DLD1 (cell line): Measurements from ENCODE around the gene ENTPD1.

Experiments used
- in situ Hi-C: cut with HindIII; loops from 2 replicates; pipeline ENCODE4 v1.10.0; 2017; ENCODE audit warnings: low sequenced_read_pairs

The ENTPD1 gene

DNA sequence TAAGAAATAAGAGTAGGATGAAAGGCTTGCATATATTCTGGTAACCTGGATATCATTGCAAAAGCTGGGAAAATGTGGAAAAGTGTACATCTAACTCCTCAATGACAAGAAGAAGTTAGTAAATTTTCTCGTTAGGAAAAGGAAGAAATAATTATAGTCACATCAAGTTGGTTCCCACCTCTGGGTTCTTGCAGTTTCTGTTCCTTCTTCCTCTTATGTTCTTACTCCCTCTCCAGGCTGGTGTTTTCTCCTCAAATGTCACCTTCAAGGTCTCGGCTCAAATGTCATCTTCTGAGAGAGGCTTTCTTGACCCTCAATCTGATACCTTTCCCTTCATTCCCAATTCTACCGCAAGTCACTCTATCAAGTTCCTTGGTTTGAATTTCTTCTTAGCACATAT is 64.4 kb downstream of the ENTPD1 start:
- in situ Hi-C loops, result no loop called here

DNA sequence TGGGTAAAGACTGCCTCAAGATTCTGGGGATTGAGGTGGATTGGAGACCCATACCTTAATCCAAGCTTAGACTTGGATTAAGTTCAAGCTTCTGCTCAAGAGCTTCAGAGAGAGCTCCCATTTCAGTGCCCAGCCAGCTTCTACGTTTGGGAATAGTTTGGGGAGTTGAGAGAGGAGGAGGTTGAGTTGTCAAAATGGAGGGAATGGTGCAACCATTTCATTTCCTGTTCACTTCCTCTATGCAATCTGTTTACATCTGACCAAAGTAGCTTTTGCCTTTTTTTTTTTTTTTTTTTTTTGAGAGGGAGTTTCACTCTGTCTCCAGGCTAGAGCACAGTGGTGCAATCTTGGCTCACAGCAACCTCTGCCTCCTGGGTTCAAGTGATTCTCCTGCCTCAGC is 65.8 kb downstream of the ENTPD1 start:
- in situ Hi-C loops, result no loop called here

DNA sequence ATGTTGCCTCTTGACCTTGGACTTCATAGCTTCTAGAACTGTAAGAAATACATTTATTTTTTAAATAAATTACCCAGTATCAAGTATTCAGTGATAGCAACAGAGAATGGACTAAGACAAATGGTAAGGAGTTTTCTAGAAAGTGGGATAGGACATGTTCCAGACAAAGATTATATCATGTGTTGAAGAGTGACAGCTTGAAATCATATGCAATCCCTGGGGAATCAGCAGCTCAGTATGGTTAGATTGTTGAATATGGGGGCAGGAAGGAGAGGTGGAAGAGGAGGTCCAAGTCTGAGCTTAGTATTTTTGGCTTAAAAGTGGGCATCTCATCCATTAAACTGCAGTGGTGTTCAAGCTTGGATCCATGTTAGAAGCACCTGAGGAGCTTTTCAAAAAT is 74.1 kb downstream of the ENTPD1 start:
- in situ Hi-C loops, result no loop called here

DNA sequence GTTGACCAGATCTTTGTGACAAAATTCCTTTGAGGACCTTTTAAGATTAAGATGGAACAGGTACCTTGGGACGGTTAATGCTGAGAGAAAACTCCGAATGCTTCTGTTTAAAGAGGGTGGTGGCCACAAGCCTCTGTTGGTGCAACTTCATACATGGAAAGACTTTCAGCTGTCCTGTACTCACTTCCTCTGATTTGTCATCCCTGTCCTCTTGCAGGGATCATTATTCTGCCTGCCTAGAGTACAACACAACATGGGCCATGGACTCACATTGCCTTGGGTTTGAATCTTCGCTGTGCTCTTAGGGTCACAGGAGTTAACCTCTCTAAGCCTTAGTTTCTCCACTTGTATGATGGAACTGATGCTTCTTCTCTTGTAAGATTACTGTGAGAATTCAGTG is 75.1 kb downstream of the ENTPD1 start:
- in situ Hi-C loops, result no loop called here

DNA sequence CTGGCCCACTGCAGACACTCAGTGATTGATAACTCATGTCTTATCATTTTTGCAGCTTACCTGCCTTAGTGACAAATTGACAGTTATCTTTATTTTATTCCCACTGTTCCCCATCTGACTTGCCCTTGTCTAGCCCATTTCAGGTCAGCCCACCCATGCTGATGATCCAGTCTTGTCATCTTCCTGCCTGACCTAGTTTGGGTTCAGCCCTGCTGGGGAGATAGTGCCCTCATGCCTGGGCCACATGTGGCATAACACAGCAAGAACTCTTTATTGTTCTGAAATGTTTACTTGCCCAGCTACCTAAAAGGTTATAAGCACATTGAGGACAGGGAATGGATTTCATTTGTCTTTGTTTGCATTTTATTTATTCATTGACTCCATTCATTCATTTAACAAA is 75.6 kb downstream of the ENTPD1 start:
- in situ Hi-C loops, result no loop called here

DNA sequence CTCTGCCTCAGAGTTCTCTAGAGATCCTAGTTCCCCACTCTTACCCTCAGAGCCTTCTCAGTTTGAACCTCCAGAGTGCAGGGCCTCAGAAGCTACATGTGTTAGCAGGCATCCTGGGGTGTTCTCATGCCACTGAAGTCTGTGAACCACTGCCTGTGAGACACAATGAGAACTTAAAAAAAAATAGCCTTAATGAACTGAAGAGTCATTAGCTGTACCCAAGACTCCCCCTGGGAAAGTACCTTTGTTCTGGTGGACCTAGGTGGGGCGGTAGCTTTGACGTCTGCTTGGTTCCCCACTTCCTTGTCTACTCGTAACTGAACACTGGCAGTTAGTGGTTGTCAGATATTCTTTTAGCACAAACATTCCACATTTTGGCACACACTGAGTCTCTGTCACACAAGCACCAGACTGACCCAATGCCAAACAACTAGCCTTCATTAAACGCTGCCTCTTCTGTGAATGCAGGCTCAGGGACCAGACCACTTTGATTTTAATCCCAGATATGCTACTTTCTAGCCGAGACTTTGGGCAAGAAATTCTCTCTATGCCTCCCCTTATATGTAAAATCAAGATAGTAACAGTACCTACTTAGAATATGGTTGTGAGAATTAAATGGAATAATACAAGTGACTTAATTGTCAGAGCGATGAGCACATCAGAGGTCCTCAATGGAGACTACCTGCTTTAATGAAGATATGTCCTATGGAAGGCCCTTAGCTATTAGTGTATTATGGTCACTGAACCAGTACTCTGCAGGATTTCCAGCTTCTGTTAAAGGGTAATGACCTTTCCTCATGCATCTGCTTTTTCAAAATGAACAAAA is 76.5 kb downstream of the ENTPD1 start:
- in situ Hi-C loops, result no loop called here

DNA sequence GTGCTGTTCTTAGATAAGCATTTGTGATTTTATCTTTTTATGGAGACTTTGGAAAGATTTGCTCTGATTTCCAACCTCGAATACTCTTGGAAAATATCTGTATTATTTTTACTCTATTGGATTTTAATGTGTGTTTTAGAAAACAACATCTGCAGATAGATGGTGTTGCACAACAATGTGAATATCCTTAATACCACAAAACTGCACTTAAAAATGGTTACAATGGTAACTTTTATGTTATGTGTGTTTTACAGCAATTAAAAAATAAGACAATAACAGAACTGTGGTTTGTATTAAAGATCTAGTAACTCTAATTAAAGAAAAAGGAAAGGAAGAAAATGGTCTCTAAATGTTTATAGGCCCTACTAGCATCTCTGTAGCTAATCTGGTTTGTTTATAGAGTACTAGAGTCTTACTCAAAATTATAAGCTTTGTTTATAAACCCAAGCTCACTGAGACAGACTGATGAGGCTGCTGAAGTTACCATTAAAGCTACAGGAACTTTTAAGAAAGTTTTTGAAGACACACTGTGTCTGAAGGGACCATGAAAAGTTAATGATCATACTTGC is 77.2 kb downstream of the ENTPD1 start:
- in situ Hi-C loops, result no loop called here

DNA sequence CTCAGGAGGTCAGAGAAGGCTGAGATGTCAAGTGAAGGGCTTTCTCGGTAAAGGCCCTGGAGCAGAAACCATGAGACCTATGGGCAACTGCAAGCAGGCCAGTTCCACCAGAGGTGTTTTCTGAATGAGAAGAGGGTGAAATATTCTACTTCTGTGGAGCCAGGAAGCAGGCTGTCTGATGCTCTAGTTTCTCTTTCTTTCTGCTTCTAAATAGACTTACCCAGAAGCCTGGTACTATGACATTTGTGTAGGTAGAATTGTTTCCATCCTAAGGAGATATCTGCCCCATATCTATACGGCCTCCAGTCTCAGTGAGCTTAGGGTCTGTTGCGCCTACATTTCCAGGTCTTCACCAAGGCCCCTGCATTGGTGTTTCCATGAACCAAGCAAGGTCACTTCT is 78.4 kb downstream of the ENTPD1 start:
- in situ Hi-C loops, result no loop called here

DNA sequence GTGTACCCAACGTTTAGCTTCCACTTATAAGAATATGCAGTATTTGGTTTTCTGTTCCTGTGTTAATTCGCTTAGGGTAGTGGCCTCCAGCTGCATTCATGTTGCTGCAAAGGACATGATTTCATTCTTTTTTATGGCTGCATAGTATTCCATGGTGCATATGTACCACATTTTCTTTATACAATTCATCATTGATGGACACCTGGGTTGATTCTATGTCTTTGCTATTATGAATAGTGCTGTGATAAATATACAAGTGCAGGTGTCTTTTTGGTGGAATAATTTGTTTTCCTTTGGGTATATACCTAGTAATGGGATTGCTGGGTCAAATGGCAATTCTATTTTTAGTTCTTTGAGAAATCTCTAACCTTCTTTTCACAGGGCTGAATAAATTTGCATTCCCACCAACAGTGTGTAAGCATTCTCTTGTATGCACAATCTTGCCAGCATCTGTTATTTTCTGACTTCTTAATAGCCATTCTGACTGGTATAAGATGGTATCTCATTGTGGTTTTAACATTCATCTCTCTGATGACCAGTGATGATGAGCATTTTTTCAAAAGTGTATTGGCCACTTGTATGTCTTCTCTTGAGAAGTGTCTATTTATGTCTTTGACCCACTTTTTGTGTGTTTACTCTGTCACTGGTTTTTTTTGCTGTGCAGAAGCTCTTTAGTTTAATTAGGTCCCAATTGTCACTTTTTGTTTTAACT is 79.3 kb downstream of the ENTPD1 start:
- in situ Hi-C loops, result no loop called here

DNA sequence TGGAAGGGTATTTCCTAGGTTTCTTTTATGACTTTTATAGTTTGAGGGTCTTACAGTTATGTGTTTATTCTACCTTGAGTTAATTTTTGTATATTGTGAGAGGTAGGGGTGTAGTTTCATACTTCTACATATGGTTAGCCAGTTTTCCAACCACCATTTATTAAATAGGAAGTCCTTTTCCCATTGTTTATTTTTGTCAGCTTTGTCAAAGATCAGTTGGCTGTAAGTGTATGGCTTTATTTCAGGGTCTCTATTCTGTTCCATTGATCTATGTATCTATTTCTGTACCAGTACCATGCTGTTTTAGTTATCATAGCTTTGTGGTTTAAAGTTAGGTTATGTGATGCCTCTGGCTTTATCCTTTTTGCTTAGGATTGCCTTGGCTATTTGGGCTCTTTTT is 79.9 kb downstream of the ENTPD1 start:
- in situ Hi-C loops, result no loop called here

DNA sequence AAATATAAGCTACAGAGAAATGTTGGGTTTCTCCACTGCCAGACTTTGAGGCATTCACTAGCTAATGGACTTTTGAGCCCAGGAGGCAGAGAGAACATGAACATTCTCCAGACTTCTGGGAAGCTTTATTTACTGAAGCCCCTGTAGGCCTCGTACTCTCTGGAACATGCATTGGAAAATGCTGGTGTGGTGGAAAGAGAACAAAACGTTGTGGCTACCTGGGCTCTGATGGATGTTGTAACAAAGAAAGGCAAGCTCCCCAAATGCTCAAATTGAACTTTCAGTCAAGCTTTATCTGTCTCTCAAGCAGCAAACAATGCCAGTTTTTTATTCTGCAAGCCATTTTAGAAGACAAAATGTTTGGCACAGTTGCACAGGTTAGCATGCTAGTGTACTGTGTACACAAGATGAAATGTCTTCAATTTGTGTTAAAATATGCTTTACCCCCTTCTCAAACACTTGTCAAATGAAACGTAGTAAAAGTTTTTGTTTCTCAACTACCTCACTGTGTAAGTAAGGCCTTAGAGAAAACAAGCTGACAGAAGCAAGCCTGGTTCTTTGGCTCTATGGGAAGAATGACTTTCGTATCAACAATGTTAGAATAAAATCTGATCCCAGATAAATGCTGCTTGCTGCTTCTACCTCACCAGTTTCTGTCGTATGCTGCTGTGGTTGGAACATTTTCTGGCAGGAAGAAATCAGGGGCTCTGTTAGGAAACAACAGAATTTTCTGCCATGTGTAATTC is 80.8 kb downstream of the ENTPD1 start:
- in situ Hi-C loops, result no loop called here

DNA sequence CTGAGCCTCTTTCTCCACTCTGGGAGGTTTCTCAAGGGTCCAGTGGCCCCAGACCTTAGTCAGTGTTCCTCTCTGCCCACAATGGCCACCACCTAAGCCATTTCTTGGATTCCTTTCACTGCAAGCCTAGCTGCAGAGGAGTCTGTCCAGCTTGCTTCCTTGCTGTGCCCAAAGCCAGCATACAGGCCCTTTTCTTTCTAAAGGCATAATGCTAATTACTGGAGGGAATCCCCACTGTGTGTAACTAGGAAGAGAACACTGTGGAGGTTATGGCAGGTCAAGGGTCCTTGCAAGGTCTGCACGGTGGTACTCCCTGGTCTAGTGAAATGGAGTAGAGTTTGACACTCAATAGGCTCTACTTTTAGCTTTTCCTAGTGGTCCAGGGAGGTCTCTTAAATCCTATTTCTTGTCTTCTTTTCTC is 81.4 kb downstream of the ENTPD1 start:
- in situ Hi-C loops, result no loop called here

DNA sequence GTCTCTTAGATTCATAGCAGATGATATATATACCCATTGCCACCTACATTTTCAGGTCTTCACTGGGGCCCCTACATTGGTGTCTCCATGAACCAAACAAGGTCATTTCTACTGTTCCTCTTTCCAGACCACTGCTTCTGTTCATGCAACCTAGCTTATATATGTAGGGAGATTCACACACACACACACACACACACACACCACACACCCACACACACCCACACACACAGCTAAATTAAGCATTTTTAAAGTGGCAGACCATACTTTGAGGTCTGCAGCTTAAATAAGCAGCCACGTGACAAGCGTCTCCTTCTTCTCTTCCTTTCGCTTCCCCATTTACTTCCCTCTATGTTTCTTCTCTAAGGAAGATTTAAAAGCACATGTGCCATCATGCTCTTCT is 81.8 kb downstream of the ENTPD1 start:
- in situ Hi-C loops, result no loop called here

DNA sequence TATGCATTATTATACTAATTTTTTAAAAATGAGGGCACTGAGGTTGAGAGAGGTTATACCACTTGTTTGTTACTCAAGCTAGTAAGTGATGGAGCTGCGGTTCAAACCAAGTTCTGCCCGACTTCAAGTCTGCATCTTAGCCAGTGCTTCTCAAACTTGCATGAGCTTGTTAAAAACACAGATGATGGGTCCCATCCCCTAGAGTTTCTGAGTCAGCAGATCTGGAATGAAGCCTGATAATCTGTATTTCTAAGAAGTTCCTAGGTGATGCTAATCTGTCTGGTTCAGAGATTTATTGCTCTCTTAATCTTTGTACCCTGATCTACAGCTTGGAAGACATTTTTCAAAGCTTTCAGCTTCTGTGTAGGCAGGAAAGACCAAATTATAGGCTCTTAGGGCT is 84.2 kb downstream of the ENTPD1 start:
- in situ Hi-C loops, result no loop called here

DNA sequence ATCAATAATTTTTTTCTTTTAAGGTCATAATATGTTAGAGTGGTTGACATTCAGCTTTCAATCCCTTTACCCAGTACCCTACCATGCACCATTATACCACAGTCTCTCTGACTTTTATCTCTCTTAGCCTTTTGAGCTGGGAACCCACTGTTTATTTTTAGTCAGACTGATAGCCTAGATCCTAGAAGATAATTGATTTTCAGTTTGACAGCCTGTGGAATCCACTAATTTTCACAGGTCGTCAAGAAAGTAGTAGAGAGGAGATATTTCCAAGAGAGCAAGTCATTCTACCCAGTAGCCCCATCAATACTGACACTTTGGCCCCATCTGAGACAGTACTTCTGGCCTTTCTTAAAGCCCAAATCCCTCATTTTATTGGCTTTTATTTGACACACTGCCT is 84.7 kb downstream of the ENTPD1 start:
- in situ Hi-C loops, result no loop called here

DNA sequence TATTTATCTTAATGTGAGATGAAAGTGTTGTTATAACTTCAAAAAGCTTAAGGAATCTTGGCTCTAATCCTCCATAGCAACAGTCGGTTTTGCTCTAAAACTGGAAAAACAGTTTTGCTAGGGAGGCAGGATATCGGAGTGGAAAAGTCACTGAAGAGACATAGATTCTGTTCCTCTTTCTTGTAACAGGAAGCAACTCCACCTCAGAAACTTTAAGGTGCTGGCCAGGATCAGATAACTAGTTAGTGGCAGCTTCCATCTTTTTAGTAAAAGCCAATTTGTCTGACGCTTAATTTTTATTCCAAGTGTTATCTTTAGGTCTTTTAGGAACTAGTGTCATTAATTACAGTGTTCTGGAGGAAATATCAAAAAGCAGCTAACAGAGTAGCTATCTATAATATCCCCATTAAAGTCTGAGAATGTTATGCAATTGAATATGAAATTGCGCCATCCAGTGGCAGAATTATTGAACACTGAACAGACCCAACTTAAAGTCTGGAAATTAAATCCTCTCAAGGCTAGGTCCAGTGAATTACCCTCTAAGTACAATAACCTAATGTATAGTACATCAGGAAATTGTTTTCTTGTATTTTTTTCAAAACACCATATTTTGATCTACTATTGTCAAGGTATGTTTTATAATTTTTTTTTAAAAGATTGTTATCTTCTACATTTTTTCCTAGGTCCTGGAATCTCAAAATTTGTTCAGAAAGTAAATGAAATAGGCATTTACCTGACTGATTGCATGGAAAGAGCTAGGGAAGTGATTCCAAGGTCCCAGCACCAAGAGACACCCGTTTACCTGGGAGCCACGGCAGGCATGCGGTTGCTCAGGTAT is 85.9 kb downstream of the ENTPD1 start:
- in situ Hi-C loops, result no loop called here

DNA sequence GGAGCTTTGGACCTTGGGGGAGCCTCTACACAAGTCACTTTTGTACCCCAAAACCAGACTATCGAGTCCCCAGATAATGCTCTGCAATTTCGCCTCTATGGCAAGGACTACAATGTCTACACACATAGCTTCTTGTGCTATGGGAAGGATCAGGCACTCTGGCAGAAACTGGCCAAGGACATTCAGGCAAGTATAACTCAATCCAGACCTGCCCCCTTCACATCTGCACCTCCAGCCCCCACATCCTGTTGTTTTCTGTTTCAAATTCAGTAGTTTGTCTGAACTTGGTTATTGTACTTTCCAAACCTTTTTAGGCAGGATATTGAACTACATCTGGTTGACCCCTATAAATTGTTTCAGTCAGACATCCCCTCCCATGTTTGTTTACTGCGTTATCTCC is 89.4 kb downstream of the ENTPD1 start:
- in situ Hi-C loops, result no loop called here

DNA sequence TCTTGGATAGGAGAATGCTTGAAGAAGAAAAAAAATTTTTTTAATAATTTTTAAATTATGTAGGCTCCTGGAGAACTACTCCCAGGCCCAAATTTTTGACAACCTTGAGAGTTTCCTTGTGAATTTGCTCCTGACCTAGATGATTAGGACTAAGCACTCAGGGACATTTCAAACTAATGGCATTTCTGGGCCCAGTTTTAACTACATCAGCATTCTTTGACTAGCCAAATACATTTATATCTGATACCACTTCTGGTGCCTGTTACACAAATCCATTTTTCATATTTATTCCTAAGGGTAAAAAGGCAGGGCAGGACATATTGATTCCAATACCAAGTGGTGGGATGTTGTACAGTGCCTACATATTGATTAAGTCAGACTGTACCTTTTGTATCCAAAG is 91.0 kb downstream of the ENTPD1 start:
- in situ Hi-C loops, result no loop called here

DNA sequence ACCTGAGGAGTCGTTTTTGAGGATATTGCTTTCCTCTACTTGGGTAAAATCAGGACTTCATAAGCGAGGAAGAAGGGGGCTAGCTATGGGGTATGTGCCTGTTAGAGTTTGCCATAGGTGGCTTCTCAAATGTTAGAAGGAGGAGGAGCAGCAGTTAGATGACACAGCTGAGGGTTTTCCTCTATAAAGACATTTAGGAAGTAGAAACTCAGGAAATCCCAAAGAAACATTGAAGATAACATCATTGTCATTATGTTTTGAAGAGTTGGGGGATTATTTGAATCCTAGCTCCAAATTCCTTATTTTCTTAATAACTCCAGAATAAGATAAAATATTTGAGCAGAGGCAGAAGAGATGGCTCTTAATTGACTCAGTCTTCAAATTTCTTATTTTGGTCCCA is 92.9 kb downstream of the ENTPD1 start:
- in situ Hi-C loops, result no loop called here

DNA sequence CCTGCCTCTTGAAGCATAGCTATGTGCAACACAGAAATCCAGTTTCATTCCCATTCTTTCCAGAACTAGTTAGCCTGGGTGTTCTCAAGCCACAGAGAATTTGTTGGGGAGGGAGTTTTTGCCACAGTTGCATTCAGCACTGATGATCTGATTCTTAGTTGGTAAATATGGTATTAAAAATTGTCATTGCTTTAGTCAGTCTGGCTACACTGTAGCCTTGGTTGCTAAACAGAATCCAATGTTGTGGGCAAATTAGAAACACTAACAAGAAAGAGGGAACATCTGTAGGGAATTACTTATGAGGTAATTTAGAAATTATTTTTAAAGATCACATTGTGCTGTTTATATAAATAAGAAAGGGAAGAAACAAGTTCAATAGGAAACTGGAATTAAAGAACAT is 94.8 kb downstream of the ENTPD1 start:
- in situ Hi-C loops, result no loop called here
